Calu3 (cell line): ENCODE measurements around the gene OVCA2. TPM values are rescaled to one million over a fixed set of nuclear protein-coding genes. Genes with fewer than 3 reads are reported as not detected.

Experiments
- BruUV-seq: library from RNA; stranded (reverse); fragments of 400-500 nt; replicated peaks from 2 replicates; lab custom pipeline; 2021; lab: Mats Ljungman, UMichigan
- CTCF ChIA-PET: fragments of 300-600 bp; sonication (Branson Sonifier 250); formaldehyde crosslinking; loops from one replicate; lab custom pipeline; 2022; ENCODE audit warnings: antibody characterized with exemption; lab: Charles Lee
- DNase-seq: peaks from one replicate; pipeline ENCODE4 v3.0.0; 2022
- H3K27ac Mint-ChIP-seq: one replicate; pipeline ENCODE4 v1.8.0; 2022; ENCODE audit warnings: mixed read lengths; ENCODE audit not compliant: unreplicated experiment
- H3K27me3 Mint-ChIP-seq: one replicate; pipeline ENCODE4 v1.8.0; 2022; ENCODE audit warnings: mixed read lengths; ENCODE audit not compliant: unreplicated experiment
- H3K36me3 Mint-ChIP-seq: one replicate; pipeline ENCODE4 v1.8.0; 2022; ENCODE audit warnings: mild to moderate bottlenecking, moderate library complexity, mixed read lengths; ENCODE audit not compliant: insufficient read depth, unreplicated experiment
- H3K4me1 Mint-ChIP-seq: one replicate; pipeline ENCODE4 v1.8.0; 2022; ENCODE audit warnings: mild to moderate bottlenecking, low read depth, mixed read lengths; ENCODE audit not compliant: unreplicated experiment
- H3K4me3 Mint-ChIP-seq: one replicate; pipeline ENCODE4 v1.8.0; 2022; ENCODE audit warnings: mild to moderate bottlenecking, low read depth, moderate library complexity, mixed read lengths; ENCODE audit not compliant: unreplicated experiment
- H3K9me3 Mint-ChIP-seq: one replicate; pipeline ENCODE4 v1.8.0; 2022; ENCODE audit warnings: low read depth, mixed read lengths; ENCODE audit not compliant: unreplicated experiment
- CTCF ChIP-seq: fragments of 200-600 bp; IDR thresholded peaks from one replicate; pipeline ENCODE4 v1.8.0; 2022; ENCODE audit warnings: antibody characterized with exemption; ENCODE audit not compliant: unreplicated experiment
- intact Hi-C: fragments of 100-400 bp; cut with micrococcal nuclease; formaldehyde crosslinking; loops from one replicate; pipeline ENCODE4 v1.10.0; 2022; ENCODE audit not compliant: unreplicated experiment
- total RNA-seq: library from RNA; stranded (reverse); gene quantifications from 2 replicates; pipeline ENCODE4 v1.2.3, GENCODE V29; 2022

The OVCA2 gene
- total RNA-seq, 1 experiment from 2014 or later = 22.1 TPM

- no peak for TF ChIP-seq CTCF
- BruUV-seq = no TSS peak
- Mint-ChIP-seq H3K4me3 (no peak overlapping the region), H3K9me3 (no peaks in the 10 kb centered on the region), H3K27me3 (no peaks in the 10 kb centered on the region), H3K4me1 (no peaks in the 10 kb centered on the region), H3K27ac (no peak overlapping the region), H3K36me3 (no peaks in the 10 kb centered on the region)
- intact Hi-C loops = no loop called here
- DNase-seq = no peak
- CTCF ChIA-PET = no interaction called here
Observed at GRCh38 chr17:2061441-2061958, 19.7 kb downstream of the OVCA2 start.

GRCh38 chr17:2062571-2063183 lies 20.9 kb downstream of the OVCA2 start:
- Mint-ChIP-seq H3K4me3 (no peak overlapping the region), H3K36me3 (no peaks in the 10 kb centered on the region), H3K9me3 (no peaks in the 10 kb centered on the region), H3K27me3 (no peaks in the 10 kb centered on the region), H3K27ac (no peak overlapping the region), H3K4me1 (no peaks in the 10 kb centered on the region)
- no TSS peak for BruUV-seq
- CTCF ChIA-PET = no interaction called here
- no peak for DNase-seq
- intact Hi-C loops = no loop called here
- no peak for TF ChIP-seq CTCF

GRCh38 chr17:2063261-2064146 lies 21.7 kb downstream of the OVCA2 start:
- DNase-seq = no peak
- Mint-ChIP-seq H3K4me1 (no peaks in the 10 kb centered on the region), H3K4me3 (no peak overlapping the region), H3K9me3 (no peaks in the 10 kb centered on the region), H3K36me3 (no peaks in the 10 kb centered on the region), H3K27me3 (no peaks in the 10 kb centered on the region), H3K27ac (no peak overlapping the region)
- no TSS peak for BruUV-seq
- TF ChIP-seq CTCF = no peak
- CTCF ChIA-PET = no interaction called here
- intact Hi-C loops = no loop called here

GRCh38 chr17:2064147-2064489 lies 22.3 kb downstream of the OVCA2 start:
- BruUV-seq = no TSS peak
- no peaks in the 10 kb centered on the region for H3K36me3 Mint-ChIP-seq
- no peaks in the 10 kb centered on the region for H3K9me3 Mint-ChIP-seq
- no peak overlapping the region for H3K27ac Mint-ChIP-seq
- CTCF ChIA-PET = no interaction called here
- H3K27me3 Mint-ChIP-seq = no peaks in the 10 kb centered on the region
- TF ChIP-seq CTCF = no peak
- H3K4me3 Mint-ChIP-seq = no peak overlapping the region
- intact Hi-C loops = no loop called here
- H3K4me1 Mint-ChIP-seq = no peaks in the 10 kb centered on the region
- no peak for DNase-seq
